SU-DHL-6 (cell line): ENCODE data around the gene RDH14.

Experiments
- EZH2phosphoT487 ChIP-seq: fragments of 200-600 bp; sonication (generic), shearing (Covaris generic); conservative IDR thresholded peaks from 2 replicates; pipeline ENCODE4 v1.6.1; 2018; ENCODE audit warnings: mild to moderate bottlenecking, antibody characterized with exemption, low read length, moderate library complexity, mixed read lengths
- TF ChIP-seq, protein P1 (sequence below): fragments of 200-600 bp; sonication (generic); IDR thresholded peaks from one replicate; pipeline ENCODE4 v1.5.1; 2017; ENCODE audit warnings: antibody characterized with exemption, mild to moderate bottlenecking, low read length, moderate library complexity; ENCODE audit not compliant: insufficient read depth, poor library complexity, severe bottlenecking

DNA sequence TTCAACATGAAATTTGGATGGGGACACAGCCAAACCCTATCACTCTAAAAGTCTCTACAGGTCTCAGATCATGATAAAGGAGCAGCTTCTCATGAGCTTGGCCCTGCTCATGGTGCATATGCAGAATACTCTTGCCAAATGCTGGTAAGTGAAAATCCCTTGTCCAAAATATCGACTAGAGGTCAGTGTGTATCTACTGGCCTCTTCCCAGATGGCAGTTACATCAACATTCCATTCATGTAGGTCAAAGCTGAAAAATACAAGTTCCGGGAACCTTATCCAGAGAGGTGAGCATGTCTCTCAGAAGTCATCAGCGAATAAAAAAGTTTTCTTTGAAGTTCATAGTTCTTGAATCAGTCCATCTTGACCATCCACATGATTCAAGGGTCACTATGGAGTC lies 36.5 kb upstream of the RDH14 start:
- TF ChIP-seq, protein P1, sequence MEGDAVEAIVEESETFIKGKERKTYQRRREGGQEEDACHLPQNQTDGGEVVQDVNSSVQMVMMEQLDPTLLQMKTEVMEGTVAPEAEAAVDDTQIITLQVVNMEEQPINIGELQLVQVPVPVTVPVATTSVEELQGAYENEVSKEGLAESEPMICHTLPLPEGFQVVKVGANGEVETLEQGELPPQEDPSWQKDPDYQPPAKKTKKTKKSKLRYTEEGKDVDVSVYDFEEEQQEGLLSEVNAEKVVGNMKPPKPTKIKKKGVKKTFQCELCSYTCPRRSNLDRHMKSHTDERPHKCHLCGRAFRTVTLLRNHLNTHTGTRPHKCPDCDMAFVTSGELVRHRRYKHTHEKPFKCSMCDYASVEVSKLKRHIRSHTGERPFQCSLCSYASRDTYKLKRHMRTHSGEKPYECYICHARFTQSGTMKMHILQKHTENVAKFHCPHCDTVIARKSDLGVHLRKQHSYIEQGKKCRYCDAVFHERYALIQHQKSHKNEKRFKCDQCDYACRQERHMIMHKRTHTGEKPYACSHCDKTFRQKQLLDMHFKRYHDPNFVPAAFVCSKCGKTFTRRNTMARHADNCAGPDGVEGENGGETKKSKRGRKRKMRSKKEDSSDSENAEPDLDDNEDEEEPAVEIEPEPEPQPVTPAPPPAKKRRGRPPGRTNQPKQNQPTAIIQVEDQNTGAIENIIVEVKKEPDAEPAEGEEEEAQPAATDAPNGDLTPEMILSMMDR: no peak
- TF ChIP-seq EZH2phosphoT487: no peak
